ENCODE results near the gene ITPR3.

The ITPR3 gene

GRCh38 chr6:33670971-33671743 is 50.0 kb downstream of the ITPR3 start:
- whole genome bisulfite sequencing, 2 experiments (ENCODE audit: insufficient coverage in 2 of 2): 84 to 88% methylated on average over 26 to 27 of the region's 30 CpGs
- peaks cover 10% of the 10 kb centered on the region for H3K4me1 ChIP-seq (ENCODE audit: control insufficient read depth, insufficient read depth, low read length, poor library complexity, severe bottlenecking)

GRCh38 chr6:33671744-33672072 is 50.6 kb downstream of the ITPR3 start:
- H3K9me3 ChIP-seq (ENCODE audit: control insufficient read depth, low read length): no peaks in the 10 kb centered on the region
- H3K4me3 ChIP-seq (ENCODE audit: extremely low read depth, insufficient read depth, low read length, poor library complexity, severe bottlenecking): no peak overlapping the region
- no peaks in the 10 kb centered on the region for H3K36me3 ChIP-seq (ENCODE audit: control insufficient read depth, insufficient read depth, low read length)
- peaks cover 10% of the 10 kb centered on the region for H3K4me1 ChIP-seq (ENCODE audit: control insufficient read depth, insufficient read depth, low read length, poor library complexity, severe bottlenecking)
- H3K27ac ChIP-seq (ENCODE audit: low read depth, low read length, severe bottlenecking): no peak overlapping the region
- WGBS, 2 experiments (ENCODE audit: insufficient coverage in 2 of 2): 83% methylated on average over 1 of the region's 3 CpGs; no CpG with 5 or more reads in 1 of the 2 experiments

More at GRCh38 chr6:33670971-33671743, 50.0 kb downstream of the ITPR3 start:
- Histone ChIP-seq H3K36me3 (ENCODE audit: control insufficient read depth, insufficient read depth, low read length) (no peaks in the 10 kb centered on the region), H3K4me3 (ENCODE audit: extremely low read depth, insufficient read depth, low read length, poor library complexity, severe bottlenecking) (no peak overlapping the region), H3K27ac (ENCODE audit: low read depth, low read length, severe bottlenecking) (no peak overlapping the region), H3K9me3 (ENCODE audit: control insufficient read depth, low read length) (no peaks in the 10 kb centered on the region)

GRCh38 chr6:33672808-33673207 is 51.7 kb downstream of the ITPR3 start:
- H3K27ac ChIP-seq (ENCODE audit: low read depth, low read length, severe bottlenecking): peak overlapping the region; percentile 26
- 10 to 18% methylated on average over 2 to 3 of the region's 5 CpGs for WGBS, 2 experiments (ENCODE audit: insufficient coverage in 2 of 2)

GRCh38 chr6:33673851-33674250 is 52.7 kb downstream of the ITPR3 start:
- no peak overlapping the region for H3K27ac ChIP-seq (ENCODE audit: low read depth, low read length, severe bottlenecking)

More at GRCh38 chr6:33672808-33673207, 51.7 kb downstream of the ITPR3 start:
- no peaks in the 10 kb centered on the region for H3K36me3 ChIP-seq (ENCODE audit: control insufficient read depth, insufficient read depth, low read length)
- no peak overlapping the region for H3K4me3 ChIP-seq (ENCODE audit: extremely low read depth, insufficient read depth, low read length, poor library complexity, severe bottlenecking)
- H3K4me1 ChIP-seq (ENCODE audit: control insufficient read depth, insufficient read depth, low read length, poor library complexity, severe bottlenecking): peaks cover 10% of the 10 kb centered on the region
- H3K9me3 ChIP-seq (ENCODE audit: control insufficient read depth, low read length): no peaks in the 10 kb centered on the region

GRCh38 chr6:33675968-33676367 is 54.8 kb downstream of the ITPR3 start:
- WGBS, 2 experiments (ENCODE audit: insufficient coverage in 2 of 2): 93 to 95% methylated on average over 6 to 7 of the region's 7 CpGs
- Histone ChIP-seq H3K27ac (ENCODE audit: low read depth, low read length, severe bottlenecking) (no peak overlapping the region), H3K9me3 (ENCODE audit: control insufficient read depth, low read length) (no peaks in the 10 kb centered on the region), H3K4me3 (ENCODE audit: extremely low read depth, insufficient read depth, low read length, poor library complexity, severe bottlenecking) (no peak overlapping the region), H3K4me1 (ENCODE audit: control insufficient read depth, insufficient read depth, low read length, poor library complexity, severe bottlenecking) (peaks cover 10% of the 10 kb centered on the region), H3K36me3 (ENCODE audit: control insufficient read depth, insufficient read depth, low read length) (no peaks in the 10 kb centered on the region)

More at GRCh38 chr6:33673851-33674250, 52.7 kb downstream of the ITPR3 start:
- Histone ChIP-seq H3K9me3 (ENCODE audit: control insufficient read depth, low read length) (no peaks in the 10 kb centered on the region), H3K36me3 (ENCODE audit: control insufficient read depth, insufficient read depth, low read length) (no peaks in the 10 kb centered on the region), H3K4me3 (ENCODE audit: extremely low read depth, insufficient read depth, low read length, poor library complexity, severe bottlenecking) (no peak overlapping the region), H3K4me1 (ENCODE audit: control insufficient read depth, insufficient read depth, low read length, poor library complexity, severe bottlenecking) (peaks cover 10% of the 10 kb centered on the region)
- WGBS, 2 experiments (ENCODE audit: insufficient coverage in 2 of 2): 41 to 83% methylated on average over 3 of the region's 7 CpGs

GRCh38 chr6:33676416-33677142 is 55.5 kb downstream of the ITPR3 start:
- Histone ChIP-seq H3K36me3 (ENCODE audit: control insufficient read depth, insufficient read depth, low read length) (no peaks in the 10 kb centered on the region), H3K9me3 (ENCODE audit: control insufficient read depth, low read length) (no peaks in the 10 kb centered on the region), H3K4me1 (ENCODE audit: control insufficient read depth, insufficient read depth, low read length, poor library complexity, severe bottlenecking) (peaks cover 10% of the 10 kb centered on the region), H3K27ac (ENCODE audit: low read depth, low read length, severe bottlenecking) (no peak overlapping the region), H3K4me3 (ENCODE audit: extremely low read depth, insufficient read depth, low read length, poor library complexity, severe bottlenecking) (no peak overlapping the region)
- WGBS, 2 experiments (ENCODE audit: insufficient coverage in 2 of 2): 93 to 94% methylated on average over 10 to 12 of the region's 15 CpGs

GRCh38 chr6:33677143-33677660 is 56.1 kb downstream of the ITPR3 start:
- H3K9me3 ChIP-seq (ENCODE audit: control insufficient read depth, low read length): no peaks in the 10 kb centered on the region
- WGBS, 2 experiments (ENCODE audit: insufficient coverage in 2 of 2): 91 to 99% methylated on average over 5 to 6 of the region's 8 CpGs
- no peak overlapping the region for H3K27ac ChIP-seq (ENCODE audit: low read depth, low read length, severe bottlenecking)
- H3K4me1 ChIP-seq (ENCODE audit: control insufficient read depth, insufficient read depth, low read length, poor library complexity, severe bottlenecking): peaks cover 10% of the 10 kb centered on the region
- H3K4me3 ChIP-seq (ENCODE audit: extremely low read depth, insufficient read depth, low read length, poor library complexity, severe bottlenecking): no peak overlapping the region
- no peaks in the 10 kb centered on the region for H3K36me3 ChIP-seq (ENCODE audit: control insufficient read depth, insufficient read depth, low read length)

- WGBS, 2 experiments (ENCODE audit: insufficient coverage in 2 of 2): 92 to 94% methylated on average over 2 of the region's 2 CpGs
- no peak overlapping the region for H3K27ac ChIP-seq (ENCODE audit: low read depth, low read length, severe bottlenecking)
- no peak overlapping the region for H3K4me3 ChIP-seq (ENCODE audit: extremely low read depth, insufficient read depth, low read length, poor library complexity, severe bottlenecking)
- peaks cover 10% of the 10 kb centered on the region for H3K4me1 ChIP-seq (ENCODE audit: control insufficient read depth, insufficient read depth, low read length, poor library complexity, severe bottlenecking)
- no peaks in the 10 kb centered on the region for H3K36me3 ChIP-seq (ENCODE audit: control insufficient read depth, insufficient read depth, low read length)
- H3K9me3 ChIP-seq (ENCODE audit: control insufficient read depth, low read length): no peaks in the 10 kb centered on the region
These were observed 56.6 kb downstream of the ITPR3 start for GRCh38 chr6:33677689-33678088.

GRCh38 chr6:33678233-33678931 is 57.3 kb downstream of the ITPR3 start:
- WGBS, 2 experiments (ENCODE audit: insufficient coverage in 2 of 2): 92 to 94% methylated on average over 16 to 17 of the region's 24 CpGs

GRCh38 chr6:33678932-33679490 is 57.9 kb downstream of the ITPR3 start:
- Histone ChIP-seq H3K36me3 (ENCODE audit: control insufficient read depth, insufficient read depth, low read length) (no peaks in the 10 kb centered on the region), H3K4me1 (ENCODE audit: control insufficient read depth, insufficient read depth, low read length, poor library complexity, severe bottlenecking) (no peaks in the 10 kb centered on the region), H3K9me3 (ENCODE audit: control insufficient read depth, low read length) (no peaks in the 10 kb centered on the region), H3K4me3 (ENCODE audit: extremely low read depth, insufficient read depth, low read length, poor library complexity, severe bottlenecking) (no peak overlapping the region), H3K27ac (ENCODE audit: low read depth, low read length, severe bottlenecking) (no peak overlapping the region)
- 94 to 96% methylated on average over 12 of the region's 12 CpGs for WGBS, 2 experiments (ENCODE audit: insufficient coverage in 2 of 2)

More at GRCh38 chr6:33678233-33678931, 57.3 kb downstream of the ITPR3 start:
- Histone ChIP-seq H3K9me3 (ENCODE audit: control insufficient read depth, low read length) (no peaks in the 10 kb centered on the region), H3K27ac (ENCODE audit: low read depth, low read length, severe bottlenecking) (no peak overlapping the region), H3K36me3 (ENCODE audit: control insufficient read depth, insufficient read depth, low read length) (no peaks in the 10 kb centered on the region), H3K4me1 (ENCODE audit: control insufficient read depth, insufficient read depth, low read length, poor library complexity, severe bottlenecking) (peaks cover 5% of the 10 kb centered on the region), H3K4me3 (ENCODE audit: extremely low read depth, insufficient read depth, low read length, poor library complexity, severe bottlenecking) (no peak overlapping the region)

Measured in mesodermal cell (in vitro differentiated cells).